HG02759 (cell line): Measurements from ENCODE around the gene DNMT3A.

Source experiments
- ATAC-seq: cut with Tn5 transposase; IDR thresholded peaks from one replicate; pipeline ENCODE4 v1.9.1; 2021; ENCODE audit warnings: mild to moderate bottlenecking, moderate library complexity; ENCODE audit not compliant: unreplicated experiment

The DNMT3A gene

GRCh38 chr2:25245141-25245540 lies 96.6 kb downstream of the DNMT3A start:
- ATAC-seq = no peak

DNA sequence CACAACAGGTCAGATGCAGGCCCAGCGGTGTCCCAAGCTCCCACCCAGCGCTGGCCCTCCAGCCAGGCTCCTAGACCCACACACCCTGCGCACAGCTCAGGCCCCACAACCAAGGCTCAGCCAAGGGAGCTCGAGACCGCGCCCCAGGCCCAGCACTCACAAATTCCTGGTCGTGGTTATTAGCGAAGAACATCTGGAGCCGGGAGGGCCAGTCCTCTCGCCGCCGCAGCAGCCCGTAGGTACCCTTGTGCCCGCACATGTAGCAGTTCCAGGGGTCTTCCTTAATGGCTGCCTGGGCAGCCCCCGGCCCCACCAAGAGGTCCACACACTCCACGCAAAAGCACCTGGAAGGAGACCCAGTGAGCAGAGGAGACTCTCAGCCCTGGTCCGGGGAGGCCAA lies 97.7 kb downstream of the DNMT3A start:
- no peak for ATAC-seq

DNA sequence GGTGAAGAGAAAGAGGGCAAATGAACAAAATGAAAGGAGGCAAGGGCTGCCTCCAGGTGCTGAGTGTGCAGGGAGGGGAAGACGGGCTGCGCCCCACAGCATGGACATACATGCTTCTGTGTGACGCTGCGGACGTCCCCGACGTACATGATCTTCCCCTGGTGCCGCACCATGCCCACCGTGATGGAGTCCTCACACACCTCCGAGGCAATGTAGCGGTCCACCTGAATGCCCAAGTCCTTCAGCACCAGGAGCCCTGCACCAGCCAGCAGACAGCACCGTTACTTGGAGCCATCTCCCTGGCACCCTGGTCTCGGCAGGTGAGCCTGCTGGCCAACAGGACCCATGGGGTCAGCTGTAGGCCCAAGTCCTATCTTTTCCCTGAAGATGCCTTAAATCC lies 100.3 kb downstream of the DNMT3A start:
- ATAC-seq = no peak

GRCh38 chr2:25240636-25241035 lies 101.1 kb downstream of the DNMT3A start:
- no peak for ATAC-seq

DNA sequence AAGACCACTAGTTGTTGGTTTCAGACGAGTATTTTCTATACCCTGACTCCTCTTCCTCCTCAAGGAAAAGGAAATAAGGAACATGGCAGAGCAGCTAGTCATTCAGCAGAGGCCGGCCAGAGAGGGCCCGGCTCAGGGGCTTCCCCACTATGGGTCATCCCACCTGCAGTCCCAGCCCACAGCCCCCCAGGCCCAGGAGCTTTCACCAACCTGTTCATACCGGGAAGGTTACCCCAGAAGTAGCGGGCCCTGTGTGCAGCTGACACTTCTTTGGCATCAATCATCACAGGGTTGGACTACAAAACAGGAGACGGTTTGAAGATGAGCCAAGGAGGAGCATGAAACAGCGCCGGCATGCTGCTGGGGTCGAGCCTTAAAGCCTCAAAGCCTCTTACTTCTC lies 102.8 kb downstream of the DNMT3A start:
- no peak for ATAC-seq

DNA sequence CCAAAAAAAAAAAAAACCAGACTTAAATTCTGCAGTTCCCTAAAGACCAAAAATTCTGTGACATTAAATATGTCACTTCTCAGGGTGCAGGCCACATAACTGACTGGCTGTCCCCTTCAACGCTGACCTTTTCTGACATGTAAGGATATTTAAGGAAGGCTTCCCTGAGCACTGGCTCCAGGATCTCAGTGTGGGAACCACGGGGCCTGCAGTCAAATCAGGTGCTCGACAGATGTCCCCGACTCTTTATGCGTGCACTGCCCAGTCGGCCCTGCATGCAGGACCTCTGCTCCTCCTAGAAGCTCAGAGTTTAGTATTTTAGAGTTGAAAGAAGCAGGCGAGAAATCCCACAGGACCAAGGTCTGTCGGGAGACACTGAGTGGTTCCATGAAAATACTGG lies 104.0 kb downstream of the DNMT3A start:
- no peak for ATAC-seq

GRCh38 chr2:25236736-25237135 lies 105.0 kb downstream of the DNMT3A start:
- ATAC-seq = no peak

- ATAC-seq = no peak
Observed at GRCh38 chr2:25234738-25235137, 107.0 kb downstream of the DNMT3A start.

- no peak for ATAC-seq
Observed at GRCh38 chr2:25233916-25234605, 107.7 kb downstream of the DNMT3A start.

DNA sequence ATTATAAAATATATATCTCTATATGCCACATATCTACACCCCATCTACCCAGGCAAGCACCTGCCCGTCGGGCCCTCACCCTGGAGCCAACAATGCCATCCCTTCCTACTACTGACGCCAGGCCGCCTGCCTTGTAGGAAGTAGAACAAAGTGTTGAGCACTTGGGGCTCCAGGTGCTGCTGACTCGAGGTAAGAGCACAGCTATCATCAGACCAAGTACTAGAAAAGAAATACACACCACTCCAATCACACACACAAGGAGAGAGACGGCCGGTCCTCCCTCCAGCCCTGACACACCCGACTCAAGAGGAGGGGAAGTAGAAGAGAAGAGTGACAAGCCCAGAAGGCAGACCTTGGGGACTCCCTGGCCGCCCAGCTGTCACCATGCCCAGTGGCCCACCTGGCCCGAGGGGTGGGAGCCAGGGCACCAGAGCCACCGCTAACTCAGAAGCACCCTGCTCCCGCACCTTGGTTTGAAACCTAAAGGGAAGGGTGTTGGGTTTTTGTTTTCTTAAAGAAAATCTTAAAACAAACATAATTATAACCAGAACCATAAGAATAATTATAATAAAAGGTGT lies 109.4 kb downstream of the DNMT3A start:
- no peak for ATAC-seq

- ATAC-seq = no peak
Observed at GRCh38 chr2:25230948-25231311, 110.8 kb downstream of the DNMT3A start.

GRCh38 chr2:25230198-25230947 lies 111.4 kb downstream of the DNMT3A start:
- no peak for ATAC-seq

- ATAC-seq = no peak
Observed at GRCh38 chr2:25229279-25230197, 112.2 kb downstream of the DNMT3A start.

GRCh38 chr2:25228848-25229278 lies 112.9 kb downstream of the DNMT3A start:
- no peak for ATAC-seq

- ATAC-seq = no peak
Observed at GRCh38 chr2:25227576-25227975, 114.1 kb downstream of the DNMT3A start.

- no peak for ATAC-seq
Observed at GRCh38 chr2:25226827-25227226, 114.9 kb downstream of the DNMT3A start.

DNA sequence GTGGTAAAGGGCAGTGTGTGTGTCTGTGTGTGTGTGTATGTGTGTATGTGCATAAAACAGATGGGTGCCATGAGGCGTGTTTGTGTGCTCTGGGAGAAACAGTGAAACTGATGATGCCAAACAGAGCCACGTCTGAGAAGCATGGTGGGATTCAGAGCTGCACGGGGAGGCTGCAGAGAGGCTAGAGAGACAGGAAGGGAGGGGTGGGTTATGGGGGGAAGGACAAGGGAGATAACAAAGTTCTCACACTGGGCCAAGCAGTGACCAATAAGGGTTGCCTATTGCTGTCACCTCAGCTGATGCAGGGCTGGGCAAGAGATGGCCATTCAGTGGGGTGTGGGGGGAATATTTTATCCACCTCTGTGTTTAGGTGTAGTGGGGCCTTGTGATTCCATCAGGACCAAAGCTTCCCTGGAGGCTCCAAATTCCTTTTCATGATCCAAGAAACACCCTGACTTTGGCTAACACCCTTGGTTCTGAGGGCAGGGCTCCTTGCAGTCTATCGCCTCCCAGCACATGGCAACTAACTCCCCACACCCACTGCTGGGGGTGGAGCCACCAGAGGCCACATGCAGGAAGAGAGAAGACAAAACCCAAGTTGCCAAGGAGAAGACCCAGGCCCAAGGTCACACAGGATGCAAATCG lies 119.1 kb downstream of the DNMT3A start:
- ATAC-seq = no peak

- ATAC-seq = no peak
Observed at GRCh38 chr2:25221579-25221978, 120.1 kb downstream of the DNMT3A start.

GRCh38 chr2:25220313-25220712 lies 121.4 kb downstream of the DNMT3A start:
- ATAC-seq = no peak

- ATAC-seq = no peak
Observed at GRCh38 chr2:25219621-25220020, 122.1 kb downstream of the DNMT3A start.

GRCh38 chr2:25218100-25218499 lies 123.6 kb downstream of the DNMT3A start:
- ATAC-seq = no peak
